ENCODE measurements around the gene BLMH.
"Not testable (repeated sequence)": the region's sequence is repeated elsewhere in the genome, so short reads cannot be mapped to it uniquely, and the experiment has no call there.

BLMH gene

DNA sequence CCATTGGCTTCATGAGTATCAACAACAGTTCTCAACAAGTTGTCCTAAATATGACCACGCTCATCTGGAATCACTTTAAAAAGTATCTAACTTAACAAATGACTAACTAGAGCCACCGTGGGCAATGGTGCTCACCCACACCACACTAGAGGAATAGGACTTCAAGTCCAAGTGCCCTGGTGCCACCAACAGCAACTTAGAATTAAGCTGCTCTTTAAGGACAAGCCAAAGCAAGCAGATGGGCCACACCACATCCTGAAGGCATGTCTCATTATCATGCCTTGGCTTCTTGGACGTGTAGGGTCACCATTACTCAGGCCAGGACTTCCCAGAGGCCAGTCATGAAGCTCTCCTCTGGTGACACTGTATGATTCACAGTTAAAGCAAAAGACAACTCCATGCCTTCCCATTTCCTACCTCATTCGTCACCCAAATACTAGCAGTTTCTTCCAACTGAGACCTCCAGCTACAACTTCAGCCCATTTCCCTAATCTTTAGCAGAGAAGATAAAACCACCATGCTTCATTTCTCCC, 46.8 kb downstream of the BLMH start:
- DNase-seq, result no peak

- no peak for DNase-seq
Observed at GRCh38 chr17:30243568-30243967, 48.2 kb downstream of the BLMH start.

DNA sequence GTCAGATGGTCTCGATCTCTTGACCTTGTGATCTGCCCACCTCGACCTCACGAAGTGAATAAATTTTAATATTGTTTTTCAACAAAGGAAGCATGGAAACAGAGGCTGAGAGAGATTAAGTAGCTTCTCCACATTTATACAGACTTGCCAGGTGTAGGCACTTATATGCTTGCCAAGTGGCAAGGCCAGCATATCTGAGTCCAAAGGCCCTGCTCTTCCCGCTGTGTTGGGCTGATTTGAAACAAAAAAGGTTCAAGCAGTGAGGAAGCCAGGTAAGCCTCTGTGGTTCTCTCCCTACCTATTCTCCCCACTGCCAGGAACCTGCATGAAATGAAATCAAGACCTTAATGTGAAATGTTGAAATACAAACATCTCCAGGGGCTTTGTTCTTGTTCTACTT, 48.7 kb downstream of the BLMH start:
- no peak for DNase-seq

- no peak for DNase-seq
Observed at GRCh38 chr17:30241051-30241450, 50.7 kb downstream of the BLMH start.

DNA sequence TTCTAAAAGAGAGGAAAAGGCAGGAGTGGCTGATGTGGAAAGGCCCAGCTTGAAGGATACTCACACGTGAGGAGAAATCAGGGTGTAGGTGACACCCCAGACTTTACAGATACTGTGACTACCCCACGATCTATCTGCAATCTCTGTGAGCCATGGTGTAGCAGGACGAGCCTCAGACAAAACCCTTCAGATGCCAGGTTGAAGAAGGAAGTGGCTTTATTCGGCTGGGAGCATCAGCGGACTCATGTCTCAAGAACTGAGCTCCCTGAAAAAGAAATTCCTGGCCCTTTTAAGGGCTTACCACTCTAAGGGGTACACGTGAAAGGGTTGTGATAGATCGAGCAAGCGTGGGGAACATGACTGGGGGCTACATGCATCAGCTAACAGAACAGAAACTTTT, 51.6 kb downstream of the BLMH start:
- no peak for DNase-seq

GRCh38 chr17:30239089-30239462, 52.7 kb downstream of the BLMH start:
- DNase-seq, result no peak

DNA sequence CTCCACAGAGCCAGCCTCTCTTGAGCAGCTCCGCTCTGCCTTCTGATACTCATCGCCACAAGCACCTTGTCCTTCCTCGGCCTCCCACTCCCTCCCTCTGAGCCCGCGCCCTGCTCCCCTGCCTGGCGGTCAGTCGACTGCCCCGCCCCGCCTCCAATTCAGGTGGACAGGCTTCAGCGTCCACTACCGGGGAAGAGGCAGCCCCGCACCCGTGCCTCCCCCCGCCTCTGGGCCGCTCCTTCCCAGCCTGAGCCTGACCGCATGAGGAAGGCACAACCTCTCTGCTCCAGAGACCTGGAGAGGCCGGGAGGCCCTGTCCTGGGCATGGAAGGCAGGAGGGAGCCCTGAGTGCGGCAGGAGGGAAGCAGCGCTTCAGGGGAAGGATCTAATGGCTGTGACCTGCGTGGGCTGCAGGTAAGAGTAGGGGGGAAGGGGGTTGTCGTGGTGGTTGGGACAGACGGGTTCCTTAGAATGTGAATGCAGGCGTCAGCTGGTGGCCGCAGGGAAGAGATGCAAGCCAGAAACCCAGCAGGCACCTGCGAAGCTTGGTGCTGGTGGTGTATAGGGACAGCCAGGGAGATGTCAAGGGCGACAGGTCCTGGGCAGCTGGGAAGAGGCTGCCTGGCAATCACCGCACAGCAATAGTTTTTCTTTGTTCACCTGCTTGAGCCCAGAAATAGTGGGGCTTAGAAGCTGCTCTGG, 53.2 kb downstream of the BLMH start:
- DNase-seq, result no peak

DNA sequence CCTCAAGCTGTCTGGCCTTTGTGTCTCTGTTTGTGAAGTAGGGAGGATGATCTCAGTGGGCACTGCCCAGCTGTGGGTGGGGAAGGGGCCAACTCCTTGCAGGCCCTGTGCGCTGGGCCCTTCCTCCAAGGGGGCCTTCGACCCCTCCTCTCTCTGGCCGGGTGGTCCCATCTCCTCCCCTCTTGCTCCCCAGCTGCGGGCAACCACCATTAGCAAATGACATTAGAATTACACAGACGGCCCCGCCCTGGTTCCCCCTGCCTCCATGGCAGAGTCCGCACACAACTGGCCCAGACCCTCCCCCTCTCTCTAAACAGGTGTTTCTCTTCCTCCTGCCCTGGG, 53.8 kb downstream of the BLMH start:
- no peak for DNase-seq

DNA sequence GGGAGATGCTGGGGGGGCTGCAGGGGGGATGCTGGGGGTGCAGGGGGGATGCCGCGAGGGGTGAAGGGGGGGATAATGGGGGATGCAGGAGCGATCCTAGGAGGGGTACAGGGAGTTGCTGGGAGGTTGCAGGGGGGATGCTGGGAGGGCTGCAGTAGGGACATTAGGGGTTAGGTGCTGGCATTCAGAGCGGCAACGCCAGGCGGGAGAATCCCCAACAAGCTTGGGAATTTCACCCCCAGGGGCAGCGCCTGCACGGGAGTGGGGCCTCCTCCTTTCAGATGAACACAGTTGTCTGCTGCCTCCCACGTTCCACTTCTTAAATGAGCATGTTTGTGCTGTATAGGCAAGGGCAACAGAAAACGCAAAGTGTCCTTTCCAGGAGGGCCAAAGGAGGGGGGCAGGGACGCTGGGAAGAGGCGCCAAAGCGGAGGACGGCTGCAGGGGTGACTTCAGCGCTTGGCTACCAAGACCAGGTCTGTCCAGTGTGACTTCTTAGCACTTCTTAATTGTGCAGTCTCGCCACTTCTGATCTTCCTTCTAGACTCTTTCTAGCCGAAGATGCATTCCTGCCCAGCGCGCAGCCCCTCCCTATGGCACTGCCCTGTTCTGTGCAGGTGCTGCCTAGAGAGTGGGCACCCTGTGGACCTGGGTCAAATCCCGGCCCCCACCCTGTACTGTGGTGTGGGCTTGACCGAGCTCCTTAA, 54.3 kb downstream of the BLMH start:
- DNase-seq, result no peak

- DNase-seq, result peak; percentile 66
Observed at GRCh38 chr17:30236766-30237165, 55.0 kb downstream of the BLMH start.

- DNase-seq, result no peak
Observed at GRCh38 chr17:30236297-30236624, 55.5 kb downstream of the BLMH start.

- no peak for DNase-seq
Observed at GRCh38 chr17:30235386-30236296, 56.1 kb downstream of the BLMH start, which contains the start of gene SLC6A4. Gene SLC6A4, minus strand, starts transcription at chr17:30235697. Its CDS starts 13,739 bp downstream, at chr17:30221958.

- DNase-seq, result no peak
Observed at GRCh38 chr17:30234964-30235363, 56.8 kb downstream of the BLMH start.

- DNase-seq, result no peak
Observed at GRCh38 chr17:30234296-30234695, 57.4 kb downstream of the BLMH start.

- DNase-seq, result no peak
Observed at GRCh38 chr17:30232824-30233427, 58.8 kb downstream of the BLMH start.

GRCh38 chr17:30232015-30232823, 59.5 kb downstream of the BLMH start:
- DNase-seq, result no peak

GRCh38 chr17:30230596-30231125, 61.1 kb downstream of the BLMH start:
- DNase-seq, result no peak

GRCh38 chr17:30230009-30230408, 61.7 kb downstream of the BLMH start:
- not testable (repeated sequence) for DNase-seq

- no peak for DNase-seq
Observed at GRCh38 chr17:30229012-30229411, 62.7 kb downstream of the BLMH start.

DNA sequence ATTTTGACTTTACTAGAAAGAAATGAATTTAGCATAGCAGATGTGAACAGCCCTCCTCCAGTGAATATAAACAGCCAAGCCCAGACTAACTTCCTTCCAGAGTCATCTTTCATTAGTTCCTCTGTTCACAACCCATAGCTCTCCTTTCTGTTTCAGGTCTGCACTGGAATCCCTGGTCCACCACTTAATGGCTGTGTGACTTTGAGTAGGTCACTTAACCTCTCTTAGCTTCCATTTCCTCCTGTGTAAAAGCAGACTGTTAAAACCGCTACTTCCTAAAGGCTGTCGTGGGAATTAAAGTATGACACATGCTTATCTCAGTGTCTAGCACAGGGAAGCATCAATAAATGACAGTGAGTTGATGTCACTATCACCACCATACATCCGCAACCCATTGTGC, 63.7 kb downstream of the BLMH start:
- DNase-seq, result no peak

DNA sequence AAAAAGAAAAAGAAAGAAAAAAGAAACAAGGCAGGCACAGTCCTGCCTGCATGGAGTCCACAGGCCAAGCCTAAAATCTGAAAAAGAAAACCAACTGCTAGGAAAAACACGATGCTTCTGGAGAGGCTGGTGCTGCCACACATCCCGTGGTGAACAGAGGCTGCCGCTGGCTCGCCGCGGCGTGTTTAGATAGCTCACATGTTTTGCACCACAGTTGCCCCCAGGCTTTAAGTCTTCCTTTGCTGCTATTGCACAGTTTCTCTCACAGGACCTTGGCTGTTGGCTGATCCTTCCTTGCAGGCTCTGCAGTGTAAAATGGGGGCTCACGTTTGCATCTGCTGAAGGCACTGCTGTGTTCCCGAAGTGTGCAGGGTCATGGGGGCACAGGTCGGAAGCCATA, 64.9 kb downstream of the BLMH start:
- DNase-seq, result no peak
